ENCODE data around the gene TMEM178A. TPM values are rescaled to one million over a fixed set of nuclear protein-coding genes. Genes with fewer than 3 reads are reported as not detected.
A peak's percentile ranks its signal among the peaks of the same experiment; 100 is the strongest.

Gene TMEM178A
- total RNA-seq, 2 donors from 2014 or later: 0.49 to 1.0 TPM

DNA sequence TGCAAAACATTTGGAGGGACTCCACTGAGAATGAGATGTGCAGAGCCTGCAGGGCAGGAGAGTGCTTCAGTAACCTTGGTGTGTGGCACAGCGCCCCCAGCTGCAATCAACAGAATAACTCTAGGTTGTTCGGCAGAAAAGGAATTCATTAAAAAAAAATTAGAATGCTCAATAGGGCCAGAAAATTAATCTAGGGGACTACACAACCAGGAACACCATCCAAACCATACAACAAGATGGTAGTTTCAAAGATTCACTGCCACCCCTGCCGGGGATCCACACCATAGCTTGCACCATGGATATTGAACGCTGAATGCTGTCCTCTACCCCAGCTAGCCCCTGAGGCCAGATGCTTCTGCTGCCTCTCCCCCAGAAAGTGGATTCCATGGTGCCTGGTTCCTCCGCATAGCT lies 63.2 kb downstream of the TMEM178A start:
- Histone ChIP-seq H3K27ac (no peak overlapping the region), H3K4me3 (no peak overlapping the region), H3K27me3 (no peaks in the 10 kb centered on the region), H3K36me3 (no peaks in the 10 kb centered on the region), H3K4me1 (no peaks in the 10 kb centered on the region), H3K9ac (ENCODE audit: low read depth in 2 of 2, low read length in 2 of 2) (no peak overlapping the region), H3K9me3 (no peaks in the 10 kb centered on the region)
- intact Hi-C loops (cut with DNase I): loop anchor here (2.0 to 5.0 kb wide), 2 partner anchors 217 to 350 kb away; no protein-coding TSS in a partner anchor
- TF ChIP-seq, protein P1, sequence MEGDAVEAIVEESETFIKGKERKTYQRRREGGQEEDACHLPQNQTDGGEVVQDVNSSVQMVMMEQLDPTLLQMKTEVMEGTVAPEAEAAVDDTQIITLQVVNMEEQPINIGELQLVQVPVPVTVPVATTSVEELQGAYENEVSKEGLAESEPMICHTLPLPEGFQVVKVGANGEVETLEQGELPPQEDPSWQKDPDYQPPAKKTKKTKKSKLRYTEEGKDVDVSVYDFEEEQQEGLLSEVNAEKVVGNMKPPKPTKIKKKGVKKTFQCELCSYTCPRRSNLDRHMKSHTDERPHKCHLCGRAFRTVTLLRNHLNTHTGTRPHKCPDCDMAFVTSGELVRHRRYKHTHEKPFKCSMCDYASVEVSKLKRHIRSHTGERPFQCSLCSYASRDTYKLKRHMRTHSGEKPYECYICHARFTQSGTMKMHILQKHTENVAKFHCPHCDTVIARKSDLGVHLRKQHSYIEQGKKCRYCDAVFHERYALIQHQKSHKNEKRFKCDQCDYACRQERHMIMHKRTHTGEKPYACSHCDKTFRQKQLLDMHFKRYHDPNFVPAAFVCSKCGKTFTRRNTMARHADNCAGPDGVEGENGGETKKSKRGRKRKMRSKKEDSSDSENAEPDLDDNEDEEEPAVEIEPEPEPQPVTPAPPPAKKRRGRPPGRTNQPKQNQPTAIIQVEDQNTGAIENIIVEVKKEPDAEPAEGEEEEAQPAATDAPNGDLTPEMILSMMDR (IDR thresholded peaks at IDR 0.05): peak; percentile 59
- no peak for DNase-seq

DNA sequence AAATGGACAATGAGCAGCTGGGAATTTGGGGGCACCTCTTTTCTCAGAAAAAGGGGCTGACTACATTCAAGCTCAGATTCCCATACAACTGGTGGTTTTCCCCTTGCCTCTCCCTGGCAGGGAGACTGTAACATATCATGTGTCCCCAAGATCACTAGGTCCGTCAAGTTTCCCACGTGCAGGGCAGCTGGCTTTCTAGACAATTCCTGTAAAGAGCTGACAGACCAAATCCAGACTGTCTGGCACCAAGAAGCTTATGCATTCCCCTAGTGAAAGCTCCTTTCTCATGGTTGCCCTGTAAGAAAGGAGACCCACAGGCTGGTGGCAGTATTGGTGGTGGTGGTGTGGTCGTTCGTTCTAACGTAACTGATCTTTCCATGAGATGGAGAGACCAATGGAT lies 64.6 kb downstream of the TMEM178A start:
- Histone ChIP-seq H3K27me3 (no peaks in the 10 kb centered on the region), H3K36me3 (no peaks in the 10 kb centered on the region), H3K27ac (no peak overlapping the region), H3K4me1 (no peaks in the 10 kb centered on the region), H3K4me3 (no peak overlapping the region), H3K9me3 (no peaks in the 10 kb centered on the region), H3K9ac (ENCODE audit: low read depth in 2 of 2, low read length in 2 of 2) (no peak overlapping the region)
- intact Hi-C loops (cut with DNase I): no loop called here
- TF ChIP-seq, protein P1 (IDR thresholded peaks at IDR 0.05): no peak
- DNase-seq: no peak

DNA sequence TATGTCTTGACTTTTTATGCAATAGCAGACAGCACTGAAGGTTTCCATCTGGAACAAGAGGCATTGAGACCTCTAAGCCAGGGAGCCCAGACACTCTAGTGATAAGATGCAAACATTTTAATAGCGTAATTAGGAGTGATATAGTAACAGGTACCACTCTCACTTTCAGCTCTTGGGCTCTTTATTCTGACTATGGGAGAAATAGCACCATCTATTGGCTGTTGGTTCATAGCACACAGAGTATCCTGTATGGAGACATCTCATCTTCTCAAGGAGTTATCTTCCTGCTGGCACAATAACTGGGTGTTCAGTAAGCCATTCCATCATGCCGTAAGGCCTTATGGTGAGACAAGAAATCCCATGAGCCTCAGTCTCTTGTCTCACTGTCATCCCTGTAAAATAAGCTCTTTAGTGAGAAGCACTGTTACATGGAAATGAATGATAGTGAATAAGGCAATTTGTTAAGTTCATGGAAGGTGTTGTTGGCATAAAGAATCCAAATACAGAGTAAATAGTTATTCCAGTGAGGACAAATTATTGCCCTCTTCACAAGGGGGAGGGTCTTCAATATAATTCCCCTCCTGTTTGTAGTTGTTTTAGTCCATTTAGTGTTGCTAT lies 65.1 kb downstream of the TMEM178A start:
- H3K9me3 ChIP-seq: no peaks in the 10 kb centered on the region
- H3K4me1 ChIP-seq: no peaks in the 10 kb centered on the region
- no peaks in the 10 kb centered on the region for H3K27me3 ChIP-seq
- TF ChIP-seq, protein P1 (IDR thresholded peaks at IDR 0.05): peak; percentile 36
- intact Hi-C loops (cut with DNase I): no loop called here
- DNase-seq: no peak
- no peak overlapping the region for H3K9ac ChIP-seq (ENCODE audit: low read depth in 2 of 2, low read length in 2 of 2)
- no peaks in the 10 kb centered on the region for H3K36me3 ChIP-seq
- H3K4me3 ChIP-seq: no peak overlapping the region
- H3K27ac ChIP-seq: no peak overlapping the region

DNA sequence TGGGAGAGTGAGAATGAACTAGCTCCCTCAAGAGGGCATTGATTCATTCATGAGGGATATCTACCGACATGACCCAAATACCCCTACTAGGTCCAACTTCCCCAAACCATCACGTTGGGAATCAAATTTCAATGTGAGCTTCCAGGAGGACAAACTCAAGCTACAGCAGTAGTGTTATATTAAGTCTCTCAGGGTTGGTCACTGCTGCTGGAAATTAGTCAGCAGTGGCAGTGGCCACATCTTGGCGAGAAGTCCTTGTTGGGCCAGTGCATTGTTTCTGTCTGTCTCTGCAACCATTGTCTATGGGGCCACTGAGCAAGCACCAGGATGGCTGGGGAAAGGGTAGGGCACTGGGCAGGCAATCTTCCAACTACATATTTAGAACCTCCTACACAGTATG lies 65.8 kb downstream of the TMEM178A start:
- DNase-seq: no peak
- Histone ChIP-seq H3K27ac (no peak overlapping the region), H3K4me1 (no peaks in the 10 kb centered on the region), H3K27me3 (no peaks in the 10 kb centered on the region), H3K36me3 (no peaks in the 10 kb centered on the region), H3K9ac (ENCODE audit: low read depth in 2 of 2, low read length in 2 of 2) (no peak overlapping the region), H3K9me3 (no peaks in the 10 kb centered on the region), H3K4me3 (no peak overlapping the region)
- intact Hi-C loops (cut with DNase I): no loop called here
- TF ChIP-seq, protein P1 (IDR thresholded peaks at IDR 0.05): no peak

DNA sequence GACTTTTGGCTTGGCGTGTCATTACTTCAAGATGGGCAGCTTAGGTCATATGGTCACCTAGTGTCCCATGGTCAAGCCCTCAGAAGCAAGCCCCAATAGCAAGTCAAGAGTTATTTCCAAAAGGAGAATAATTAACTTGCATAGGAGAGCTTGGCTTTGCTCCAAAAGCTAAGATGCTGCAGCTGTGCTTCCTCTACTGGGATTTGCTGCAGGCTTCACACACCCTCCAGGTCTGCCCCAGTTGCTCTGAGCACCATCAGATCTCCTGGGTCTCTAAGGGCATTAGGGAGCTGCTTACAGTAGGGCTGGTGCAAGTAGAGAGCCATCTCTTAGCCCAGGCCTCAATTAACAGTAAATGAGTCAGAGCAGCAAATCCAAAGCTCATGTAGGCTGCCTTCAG lies 66.8 kb downstream of the TMEM178A start:
- TF ChIP-seq, protein P1 (IDR thresholded peaks at IDR 0.05): no peak
- DNase-seq: no peak
- intact Hi-C loops (cut with DNase I): no loop called here
- no peak overlapping the region for H3K27ac ChIP-seq
- no peaks in the 10 kb centered on the region for H3K9me3 ChIP-seq
- H3K4me3 ChIP-seq: no peak overlapping the region
- H3K9ac ChIP-seq (ENCODE audit: low read depth in 2 of 2, low read length in 2 of 2): no peak overlapping the region
- no peaks in the 10 kb centered on the region for H3K36me3 ChIP-seq
- H3K27me3 ChIP-seq: no peaks in the 10 kb centered on the region
- no peaks in the 10 kb centered on the region for H3K4me1 ChIP-seq
